ENCODE data around the gene CATSPER2. TPM values are rescaled to one million over a fixed set of nuclear protein-coding genes. Genes with fewer than 3 reads are reported as not detected.
"Not testable (repeated sequence)": the region's sequence is repeated elsewhere in the genome, so short reads cannot be mapped to it uniquely, and the experiment has no call there.

Gene CATSPER2
- total RNA-seq, 1 donor from 2014 or later: 0.17 TPM

DNA sequence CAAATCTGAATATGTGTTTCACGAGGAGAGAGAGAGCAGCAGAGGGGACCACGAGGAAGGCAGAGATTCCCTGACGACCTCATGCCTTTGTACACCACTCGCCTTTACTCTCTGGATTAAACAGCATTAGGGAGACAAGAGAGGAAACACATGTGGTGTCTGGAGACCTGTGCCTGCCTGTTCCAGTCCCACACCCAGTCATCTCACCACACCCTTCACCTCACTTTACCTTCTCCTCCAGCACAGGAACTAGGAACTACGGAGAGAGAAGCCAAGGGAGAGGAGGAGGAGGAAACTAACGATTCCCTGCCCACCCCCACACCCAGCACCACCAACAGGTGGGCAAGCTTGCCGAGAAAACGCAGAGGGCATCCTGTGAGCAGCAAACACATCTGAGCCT is 55.8 kb downstream of the CATSPER2 start:
- not testable (repeated sequence) for DNase-seq

DNA sequence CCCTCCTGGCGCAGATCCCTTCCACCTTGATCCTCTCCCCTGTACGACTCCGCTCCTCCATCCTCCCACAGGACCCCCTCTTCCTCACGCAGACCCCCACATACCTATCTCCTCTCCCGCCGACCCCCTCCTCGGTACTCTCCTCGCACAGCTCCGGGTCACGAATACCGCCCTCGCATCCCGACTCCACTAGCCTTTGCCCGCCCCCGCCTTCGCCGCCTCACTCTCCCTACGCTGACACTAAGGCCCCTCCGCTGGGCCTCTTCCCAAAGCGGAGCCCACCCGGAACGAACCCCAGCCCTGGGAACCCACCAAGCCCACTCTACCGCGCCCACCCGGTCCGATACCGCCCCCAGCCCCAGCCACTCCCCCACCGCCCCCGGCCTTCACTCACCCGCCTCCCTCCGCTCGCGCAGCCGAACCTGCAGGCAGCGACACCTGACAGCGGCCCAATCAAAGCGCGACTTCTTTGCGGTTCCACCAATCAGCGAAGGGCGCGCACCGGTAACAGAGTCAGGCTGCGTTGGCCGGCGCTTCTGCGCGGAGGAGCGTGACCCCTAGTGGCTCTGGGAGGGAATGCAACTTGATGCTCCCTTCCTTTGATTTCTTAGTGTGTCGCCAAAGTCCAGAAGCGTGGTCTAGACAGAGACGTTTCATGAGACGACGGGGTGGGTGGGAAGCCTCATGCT is 58.7 kb downstream of the CATSPER2 start, which contains the start of gene PPIP5K1:
TSS of gene PPIP5K1 (minus strand) at position 431 of the 689 bp plus-strand sequence. CDS start 5,704 bp downstream, outside the sequence.
- DNase-seq: not testable (repeated sequence)

Other genes starting within 250 kb of the CATSPER2 start
- gene TP53BP1, start 155.7 kb downstream of the CATSPER2 start, total RNA-seq: 62.6 and 76.5 TPM in 2 replicates
- 0.33 and 0.34 TPM in 2 replicates for gene MAP1A, start 131.2 kb downstream of the CATSPER2 start, total RNA-seq
- 8.8 and 15.0 TPM in 2 replicates for gene PPIP5K1, start 58.6 kb downstream of the CATSPER2 start, total RNA-seq
- not detected in 2 replicates for gene CKMT1B, start 54.8 kb downstream of the CATSPER2 start, total RNA-seq
- 0.33 TPM in 1 of 2 replicates, not detected in the other for gene STRC, start 30.0 kb downstream of the CATSPER2 start, total RNA-seq
- gene CKMT1A, start 45.0 kb upstream of the CATSPER2 start, total RNA-seq: not detected in 2 replicates
- 155 and 423 TPM in 2 replicates for gene PDIA3, start 97.6 kb upstream of the CATSPER2 start, total RNA-seq
- gene ELL3, start 128.1 kb upstream of the CATSPER2 start, total RNA-seq: 2.9 and 5.4 TPM in 2 replicates
- 787 and 1,230 TPM in 2 replicates for gene SERF2, start 143.5 kb upstream of the CATSPER2 start, total RNA-seq
- gene SERINC4, start 151.4 kb upstream of the CATSPER2 start, total RNA-seq: not detected in 2 replicates
- 2.9 and 4.6 TPM in 2 replicates for gene HYPK, start 151.8 kb upstream of the CATSPER2 start, total RNA-seq
- gene MFAP1, start 175.8 kb upstream of the CATSPER2 start, total RNA-seq: 36.1 and 41.1 TPM in 2 replicates
- 10.4 and 17.8 TPM in 2 replicates for gene WDR76, start 178.2 kb upstream of the CATSPER2 start, total RNA-seq

All from dermis blood vessel endothelial cell (primary cell).